ENCODE measurements around the gene CD4. TPM values are rescaled to one million over a fixed set of nuclear protein-coding genes. Genes with fewer than 3 reads are reported as not detected.

Gene CD4
- total and polyA plus RNA-seq, 2 of the 4 experiments (the other 2 are of a cell fraction) = 5.7 to 15.0 TPM

GRCh38 chr12:6778574-6779550 lies 10.5 kb upstream of the CD4 start:
- Histone ChIP-seq H3K4me1 (ENCODE audit: control insufficient read depth, insufficient read depth, low read length) (peaks cover 4% of the 10 kb centered on the region; the same call in 1 of the 2 replicates), H2AK9ac (replicated peaks; ENCODE audit: low read depth, low read length, poor library complexity) (peak overlapping the region; percentile 76), H2BK15ac (ENCODE audit: low read depth, low read length) (no peak overlapping the region), H3K4me3 (ENCODE audit: insufficient read depth, low read depth, low read length) (peak overlapping the region; percentile 35), H3K23ac (ENCODE audit: low read depth, low read length) (no peak overlapping the region), H4K91ac (ENCODE audit: insufficient read depth, low read depth, low read length) (0 out of 2 replicates have a peak overlapping the region, but pooled peaks have one; percentile 7), H3K9ac (ENCODE audit: low read depth, low read length) (peak overlapping the region; percentile 15; the same call in 1 of the 2 replicates), H2BK20ac (ENCODE audit: low read depth, low read length) (no peak overlapping the region), H3K4ac (ENCODE audit: low read depth, low read length) (peak overlapping the region; percentile 19), H3K27ac (ENCODE audit: insufficient read depth, low read length) (peak overlapping the region; percentile 19; the same call in 1 of the 2 replicates), H2BK5ac (ENCODE audit: low read depth, low read length, poor library complexity, severe bottlenecking) (no peak overlapping the region), H2AK5ac (ENCODE audit: low read depth, low read length) (no peak overlapping the region; the same call in 1 of the 2 replicates), H2AFZ (replicated peaks; ENCODE audit: low read length, poor library complexity) (peak overlapping the region; percentile 85), H2BK120ac (ENCODE audit: low read depth, low read length) (0 out of 2 replicates have a peak overlapping the region, but pooled peaks have one; percentile 9), H3K14ac (replicated peaks; ENCODE audit: low read depth, low read length) (peak overlapping the region; percentile 51), H4K8ac (ENCODE audit: low read depth in 2 of 2, low read length in 2 of 2) (peak overlapping the region in 1 of 2 experiments; percentile 70; a peak in 1 of 4 replicates), H3K18ac (ENCODE audit: low read depth, low read length) (no peak overlapping the region), H3K79me1 (ENCODE audit: low read depth in 1 of 2, low read length in 2 of 2) (no peaks in the 10 kb centered on the region), H3K36me3 (ENCODE audit: control insufficient read depth, insufficient read depth, low read length) (no peaks in the 10 kb centered on the region), H3K4me2 (ENCODE audit: low read depth, low read length) (peak overlapping the region; percentile 70), H3K27me3 (ENCODE audit: control insufficient read depth, insufficient read depth, low read length) (no peaks in the 10 kb centered on the region), H3K9me1 (ENCODE audit: insufficient read depth, low read length) (no peaks in the 10 kb centered on the region), H3K56ac (ENCODE audit: extremely low read depth, insufficient read depth, low read length) (no peak overlapping the region), H4K20me1 (ENCODE audit: insufficient read depth, low read length) (no peaks in the 10 kb centered on the region), H4K5ac (ENCODE audit: low read depth, low read length) (peak overlapping the region; percentile 6), H3K9me3 (ENCODE audit: control insufficient read depth, insufficient read depth, low read length) (no peaks in the 10 kb centered on the region)
- ChIA-PET CTCF (interaction anchor here (0.6 to 2.3 kb wide), 4 partner anchors 10 to 35 kb away, joined by 3 to 16 read pairs (median 4); partner anchors contain the start of genes CD4 and MLF2), POLR2A (ENCODE audit: unreplicated experiment) (interaction anchor here (0.6 kb wide), 2 partner anchors 90 to 289 kb away, joined by 3 to 17 read pairs; partner anchors contain the start of gene ZNF384)
- 9% methylated on average over 9 of the region's 35 CpGs; no CpG with 5 or more reads in 1 of the 2 experiments for WGBS, 2 experiments (ENCODE audit: extremely low coverage in 2 of 2, insufficient read length in 1 of 2)
- in situ Hi-C loops (cut with MboI; ENCODE audit: low sequenced_read_pairs) = no loop called here
- ATAC-seq (ENCODE audit: low read depth) (peak; percentile 99), DNase-seq (peak; percentile 91)
- BruUV-seq (replicated peaks) = no TSS peak
- dilution Hi-C loops (cut with HindIII; ENCODE audit: low sequenced_read_pairs, unreplicated experiment) = no loop called here
- intact Hi-C loops (cut with micrococcal nuclease) = loop anchor here (1.0 kb wide), 4 partner anchors 26 to 162 kb away; partner anchors contain the start of gene MLF2
- TF ChIP-seq MAFK (IDR thresholded peaks at IDR 0.05; ENCODE audit: low read depth, low read length) (no peak), MXI1 (IDR thresholded peaks at IDR 0.05; ENCODE audit: borderline replicate concordance, low read depth, low read length) (peak; percentile 74; the same call in 1 of the 2 replicates), MAZ (IDR thresholded peaks at IDR 0.05; ENCODE audit: borderline replicate concordance, low read depth, low read length) (peak; percentile 85), RAD21 (IDR thresholded peaks at IDR 0.05; ENCODE audit: low read length) (peak; percentile 98), POLR2A (IDR thresholded peaks at IDR 0.05; ENCODE audit: low read depth, low read length) (peak; percentile 48; the same call in 1 of the 2 replicates), RFX5 (IDR thresholded peaks at IDR 0.05; ENCODE audit: low read depth, low read length) (no peak), CHD1 (IDR thresholded peaks at IDR 0.05; ENCODE audit: low read depth, low read length) (no peak), USF2 (IDR thresholded peaks at IDR 0.05; ENCODE audit: low read depth, low read length) (peak; percentile 12; the same call in 1 of the 2 replicates), SMC3 (IDR thresholded peaks at IDR 0.05; ENCODE audit: low read depth, low read length) (peak; percentile 95), BHLHE40 (IDR thresholded peaks at IDR 0.05; ENCODE audit: low read depth, low read length) (peak; percentile 90), NFE2L2 (IDR thresholded peaks at IDR 0.05; ENCODE audit: low read depth, low read length) (no peak), RCOR1 (IDR thresholded peaks at IDR 0.05; ENCODE audit: insufficient replicate concordance, low read length) (no peak)
- TF ChIP-seq, protein P1, sequence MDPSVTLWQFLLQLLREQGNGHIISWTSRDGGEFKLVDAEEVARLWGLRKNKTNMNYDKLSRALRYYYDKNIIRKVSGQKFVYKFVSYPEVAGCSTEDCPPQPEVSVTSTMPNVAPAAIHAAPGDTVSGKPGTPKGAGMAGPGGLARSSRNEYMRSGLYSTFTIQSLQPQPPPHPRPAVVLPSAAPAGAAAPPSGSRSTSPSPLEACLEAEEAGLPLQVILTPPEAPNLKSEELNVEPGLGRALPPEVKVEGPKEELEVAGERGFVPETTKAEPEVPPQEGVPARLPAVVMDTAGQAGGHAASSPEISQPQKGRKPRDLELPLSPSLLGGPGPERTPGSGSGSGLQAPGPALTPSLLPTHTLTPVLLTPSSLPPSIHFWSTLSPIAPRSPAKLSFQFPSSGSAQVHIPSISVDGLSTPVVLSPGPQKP (IDR thresholded peaks at IDR 0.05; ENCODE audit: borderline replicate concordance, low read depth, low read length) = no peak
